Activated CD4-positive, alpha-beta T cell treated with anti-CD3 and anti-CD28 coated beads for 24 hours (primary cell): ENCODE data around the gene USP20.
"Not testable (repeated sequence)": the region's sequence is repeated elsewhere in the genome, so short reads cannot be mapped to it uniquely, and the experiment has no call there.

ENCODE experiments used
- DNase-seq, 2 donors: peaks; one replicate each; pipeline ENCODE4 v3.0.0-alpha.2; 2020; ENCODE audit warnings: low read depth in 2 of 2

USP20 gene

DNA sequence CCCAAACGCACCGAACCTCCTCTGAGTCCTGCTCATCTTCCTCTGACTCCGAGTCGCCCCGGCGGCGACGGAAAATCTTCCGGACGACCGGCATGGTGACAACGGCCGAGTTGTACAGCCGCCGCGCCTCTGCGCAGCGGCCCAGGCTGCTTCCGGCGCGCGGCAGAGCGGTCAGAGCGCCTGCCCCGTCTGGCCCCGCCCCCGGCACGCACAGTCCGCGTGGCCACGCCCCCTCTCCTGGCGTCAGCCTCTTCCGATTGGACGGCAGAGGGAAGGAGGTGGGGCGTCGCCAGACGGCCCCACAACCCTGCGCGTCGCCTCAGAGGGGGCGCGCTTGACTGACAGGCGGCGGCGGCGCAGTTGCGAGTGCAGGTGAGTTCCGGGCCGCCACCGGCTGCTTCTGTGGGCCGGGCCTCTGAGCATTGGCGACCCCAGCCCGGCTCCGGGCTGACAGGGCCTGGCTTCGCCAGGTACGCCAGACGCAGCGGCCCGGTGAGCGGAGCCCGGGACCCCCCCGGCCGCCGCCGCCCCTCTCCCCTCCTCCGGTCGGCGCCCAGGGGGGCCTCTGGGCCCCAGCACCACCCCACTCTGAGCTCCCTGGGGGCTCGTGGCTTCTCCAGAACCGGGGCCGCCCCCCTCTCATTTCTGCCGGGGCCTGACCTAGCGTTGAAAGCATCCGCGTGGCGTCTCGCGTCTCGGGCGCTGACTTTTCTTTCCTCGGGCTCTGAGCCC is at the start of gene USP20, which contains the start of gene C9orf78:
Gene USP20, plus strand, starts transcription at position 331 of the 732 bp plus-strand sequence. CDS start 17,098 bp downstream, outside the sequence.
Gene C9orf78, minus strand, starts transcription at position 148 of the 732 bp plus-strand sequence. Its CDS starts 54 bp downstream, at position 94.
- DNase-seq, result peak; percentile 98

- no peak for DNase-seq
These were observed 49.4 kb upstream of the USP20 start for GRCh38 chr9:129785866-129786265.

GRCh38 chr9:129786481-129786880 is 48.8 kb upstream of the USP20 start:
- no peak for DNase-seq

DNA sequence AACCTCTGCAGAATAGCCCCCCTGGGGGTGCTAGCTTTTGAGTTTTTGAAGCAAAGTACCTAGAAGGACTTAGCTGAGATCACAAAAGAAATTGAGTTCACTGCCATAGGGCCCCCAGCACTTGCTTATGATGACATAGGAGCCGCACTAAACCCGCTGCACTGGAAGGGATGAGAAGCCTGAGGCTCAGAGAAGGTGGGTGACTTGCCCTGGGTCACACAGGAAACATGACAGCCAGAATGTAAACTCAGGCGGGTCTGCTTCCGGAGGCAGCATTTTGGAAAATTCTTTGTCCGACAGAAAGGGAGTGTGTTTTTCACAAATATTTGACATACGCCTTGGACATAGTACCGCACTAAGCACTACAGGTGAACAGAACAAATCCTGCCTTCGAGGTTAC is 40.7 kb upstream of the USP20 start:
- no peak for DNase-seq

DNA sequence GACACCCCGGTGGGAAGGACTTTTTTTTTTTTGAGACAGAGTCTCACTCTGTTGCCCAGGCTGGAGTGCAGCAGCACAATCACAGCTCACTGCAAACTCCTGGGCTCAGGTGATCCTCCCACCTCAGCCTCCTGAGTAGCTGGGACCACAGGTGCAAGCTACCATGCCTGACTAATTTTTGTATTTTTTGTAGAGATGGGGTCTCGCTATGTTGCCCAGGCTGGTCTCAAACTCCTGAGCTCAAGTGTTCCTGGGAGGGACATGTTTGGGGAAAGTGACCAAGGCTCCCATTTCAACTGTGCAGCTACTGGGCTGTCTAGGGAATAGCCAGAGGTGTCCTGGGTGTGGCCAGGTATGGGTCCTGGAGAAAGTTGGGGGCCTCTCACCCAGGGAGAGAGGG is 39.2 kb upstream of the USP20 start:
- not testable (repeated sequence) for DNase-seq

GRCh38 chr9:129798973-129799372 is 36.3 kb upstream of the USP20 start:
- no peak for DNase-seq

GRCh38 chr9:129801504-129801903 is 33.8 kb upstream of the USP20 start:
- no peak for DNase-seq

DNA sequence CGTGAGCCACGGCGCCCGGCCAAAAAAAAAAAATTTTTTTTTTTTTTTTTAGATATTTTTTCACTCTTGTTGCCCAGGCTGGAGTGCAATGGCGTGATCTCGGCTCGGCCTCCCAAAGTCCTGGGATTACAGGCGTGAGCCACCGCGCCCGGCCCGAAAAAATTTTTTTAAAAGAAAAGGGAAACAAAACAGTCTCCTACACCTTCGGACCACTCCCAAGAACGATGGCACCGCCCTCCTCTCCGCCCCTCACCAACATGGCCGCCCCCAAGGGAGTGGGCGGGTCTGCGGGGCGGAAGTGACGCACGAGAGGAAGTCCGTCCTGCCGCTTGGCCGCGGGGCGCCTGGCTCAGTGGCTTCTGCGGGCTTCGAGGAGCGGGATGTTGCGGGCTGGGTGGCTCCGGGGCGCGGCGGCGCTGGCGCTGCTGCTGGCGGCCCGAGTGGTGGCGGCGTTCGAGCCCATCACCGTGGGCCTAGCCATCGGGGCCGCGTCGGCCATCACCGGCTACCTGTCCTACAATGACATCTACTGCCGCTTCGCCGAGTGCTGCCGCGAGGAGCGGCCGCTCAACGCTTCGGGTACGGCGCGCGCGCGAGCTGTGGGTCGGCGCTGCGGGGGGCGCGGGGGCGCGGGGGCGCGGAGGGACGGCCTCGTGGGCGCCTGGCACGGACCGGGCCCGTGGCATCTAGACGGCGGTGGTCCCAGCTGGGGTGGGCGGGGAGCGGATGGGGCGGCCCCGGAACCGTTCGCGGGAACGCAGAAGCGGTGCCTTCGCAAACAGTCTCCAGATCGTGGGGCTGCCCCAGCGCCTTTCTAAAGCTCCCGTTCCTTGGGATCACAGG is 32.2 kb upstream of the USP20 start, which contains the start of gene TOR1B:
Gene TOR1B, plus strand, starts transcription at position 352 of the 843 bp plus-strand sequence. Its CDS starts 29 bp downstream, at position 381.
- peak; percentile 88 to 91 for DNase-seq

- DNase-seq, result no peak
These were observed 31.6 kb upstream of the USP20 start for GRCh38 chr9:129803676-129804060.

DNA sequence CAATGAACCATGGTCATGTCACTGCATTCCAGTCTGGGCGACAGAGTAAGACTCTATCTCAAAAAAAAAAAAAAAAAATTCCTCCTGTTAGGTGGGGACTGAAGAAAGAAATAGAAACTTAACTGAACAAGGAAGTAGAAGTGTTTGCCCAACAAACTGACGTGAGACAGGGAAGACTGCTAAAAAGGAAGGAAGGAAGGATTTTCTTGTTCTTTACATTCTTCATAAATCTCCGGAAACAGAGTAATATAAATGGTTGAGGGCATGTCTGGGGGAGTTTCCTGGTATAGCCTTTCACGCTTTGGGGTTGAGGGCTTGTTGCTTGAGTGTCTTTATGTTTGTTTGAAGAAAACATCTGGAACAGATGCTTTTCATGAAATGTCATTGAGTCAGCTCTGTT is 29.2 kb upstream of the USP20 start:
- no peak for DNase-seq

GRCh38 chr9:129809346-129809745 is 25.9 kb upstream of the USP20 start:
- no peak for DNase-seq

GRCh38 chr9:129810116-129810515 is 25.1 kb upstream of the USP20 start:
- no peak for DNase-seq

DNA sequence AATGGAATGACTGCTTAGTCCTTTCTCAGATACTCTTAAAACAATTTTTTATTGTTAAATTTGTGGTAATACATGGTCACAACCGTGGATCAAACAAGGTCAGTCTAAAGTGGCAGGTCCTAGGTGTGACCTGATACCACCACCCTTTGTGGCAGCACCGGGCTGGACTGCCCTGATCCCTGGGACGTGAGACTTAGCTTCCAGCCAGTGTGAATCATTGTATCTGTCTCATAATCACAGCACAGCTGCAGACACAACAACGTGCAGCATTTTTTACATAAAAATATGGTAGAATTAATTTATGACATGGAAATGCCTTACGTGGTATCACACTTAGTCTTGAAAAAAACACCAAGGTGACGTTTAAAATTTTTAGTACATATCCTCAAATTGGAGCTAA is 24.5 kb upstream of the USP20 start:
- DNase-seq, result no peak

GRCh38 chr9:129811967-129812363 is 23.3 kb upstream of the USP20 start:
- DNase-seq, result no peak

GRCh38 chr9:129812385-129812784 is 22.9 kb upstream of the USP20 start:
- DNase-seq, result no peak

DNA sequence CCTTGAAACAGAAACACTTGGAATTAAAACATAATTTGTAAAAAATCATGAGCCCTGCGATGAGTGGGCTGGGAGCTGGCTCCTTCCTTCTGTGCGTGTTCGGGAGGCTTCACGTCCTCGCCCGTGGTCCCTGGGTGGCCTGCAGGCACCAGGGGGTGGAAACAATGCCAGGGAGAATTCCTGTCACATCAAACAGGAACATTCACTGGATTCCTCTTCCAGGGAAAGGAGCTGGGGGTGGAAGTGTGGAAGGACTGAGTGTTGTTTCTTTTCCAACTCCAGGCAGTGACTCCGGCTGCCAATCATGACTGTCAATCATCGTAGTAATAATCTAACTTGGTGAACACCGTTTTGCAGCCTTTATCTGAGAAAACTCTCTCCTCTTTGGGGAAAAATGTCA is 21.6 kb upstream of the USP20 start:
- no peak for DNase-seq

GRCh38 chr9:129814432-129815223 is 20.6 kb upstream of the USP20 start:
- no peak for DNase-seq

- no peak for DNase-seq
These were observed 20.0 kb upstream of the USP20 start for GRCh38 chr9:129815278-129815677.

DNA sequence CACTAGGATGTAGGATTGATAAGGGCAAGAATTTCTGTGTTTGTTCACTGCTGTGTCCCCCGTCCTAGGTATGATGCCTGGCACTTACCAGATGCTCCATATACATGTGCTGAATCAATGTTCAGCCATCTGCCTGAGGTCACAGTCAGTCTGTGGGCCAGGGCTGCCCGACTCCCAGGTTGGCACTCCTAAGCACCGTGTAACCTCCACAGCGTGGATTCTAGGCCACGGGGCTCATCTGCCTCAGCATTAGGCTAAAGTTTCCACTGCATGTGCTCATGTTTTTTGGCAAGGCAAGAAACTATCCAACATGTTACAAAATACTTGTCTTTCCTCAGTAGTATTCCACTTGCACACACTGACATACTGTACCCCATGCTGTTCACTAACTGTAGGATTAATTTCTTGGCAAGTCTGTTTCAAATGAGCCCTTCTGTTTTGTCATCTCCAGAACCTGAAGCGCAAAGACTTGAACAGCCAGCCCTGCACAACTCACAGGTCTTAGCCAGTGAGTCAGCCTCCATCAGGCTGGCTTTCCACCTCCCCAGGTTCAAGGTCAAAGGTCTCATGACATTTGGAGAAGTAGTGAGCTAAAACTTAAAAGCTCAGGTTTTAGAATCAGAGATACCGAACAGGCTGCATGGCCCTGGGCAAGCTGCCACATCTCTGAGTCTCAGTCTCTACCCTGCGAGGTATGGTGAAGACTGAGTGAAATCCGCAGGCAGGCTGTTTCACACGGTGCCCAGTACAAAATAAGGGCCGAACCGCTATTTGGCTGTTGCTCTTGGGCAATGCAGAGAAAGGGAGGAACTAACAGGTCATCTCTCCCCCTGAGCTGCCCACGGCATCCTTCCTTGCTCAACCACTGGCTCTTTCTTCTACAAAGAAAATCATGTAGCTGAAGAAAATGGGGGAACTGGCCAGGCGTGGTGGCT is 18.5 kb upstream of the USP20 start:
- no peak for DNase-seq

DNA sequence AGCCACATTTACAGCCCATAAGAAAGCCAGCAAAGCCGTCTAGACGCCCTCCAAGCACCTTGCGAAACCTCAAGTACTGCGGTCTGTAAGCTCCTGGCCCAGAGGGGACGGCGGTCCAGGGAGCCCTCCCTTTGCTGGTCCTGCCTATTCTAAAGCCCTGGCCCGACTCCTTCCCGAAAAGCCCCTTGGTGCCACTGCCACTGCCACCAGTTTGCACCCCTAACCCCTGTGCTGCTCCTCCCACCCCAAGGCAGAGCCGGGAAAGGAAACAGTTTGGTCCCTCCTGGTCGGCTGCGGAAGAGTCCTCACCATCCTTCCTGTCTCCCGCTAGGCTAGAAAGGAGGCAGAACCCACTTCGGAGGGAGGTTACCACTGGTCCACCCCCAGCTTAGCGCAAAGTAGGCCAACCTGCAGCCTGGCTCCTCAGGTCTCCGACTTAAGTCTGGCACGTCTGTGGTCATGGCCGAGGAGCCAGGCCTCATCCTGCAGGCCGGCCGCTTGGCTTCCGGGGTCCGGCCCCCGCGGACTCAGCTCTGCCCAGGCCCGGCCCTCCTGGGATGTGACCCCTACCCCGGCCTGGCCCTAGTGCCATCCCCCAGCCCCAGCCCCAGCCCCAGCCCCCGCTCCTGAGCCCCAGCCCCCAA is 12.2 kb upstream of the USP20 start:
- DNase-seq, result no peak
